HG02840 (cell line): ENCODE results near the gene VDAC2.
"Not testable (repeated sequence)": the region's sequence is repeated elsewhere in the genome, so short reads cannot be mapped to it uniquely, and the experiment has no call there.

ENCODE experiments used
- ATAC-seq: cut with Tn5 transposase; IDR thresholded peaks from one replicate; pipeline ENCODE4 v1.9.1; 2021; ENCODE audit warnings: mild to moderate bottlenecking, moderate library complexity, moderate number of reproducible peaks; ENCODE audit not compliant: unreplicated experiment, low FRiP score

The VDAC2 gene

GRCh38 chr10:75197906-75198305 lies 12.7 kb upstream of the VDAC2 start:
- no peak for ATAC-seq

- ATAC-seq, result not testable (repeated sequence)
Measured at GRCh38 chr10:75199949-75200348, 10.6 kb upstream of the VDAC2 start.

GRCh38 chr10:75201793-75202307 lies 8.7 kb upstream of the VDAC2 start:
- ATAC-seq, result no peak

- no peak for ATAC-seq
Measured at GRCh38 chr10:75202321-75203045, 8.1 kb upstream of the VDAC2 start.

- ATAC-seq, result not testable (repeated sequence)
Measured at GRCh38 chr10:75203046-75203620, 7.5 kb upstream of the VDAC2 start.

GRCh38 chr10:75203724-75204123 lies 6.9 kb upstream of the VDAC2 start:
- no peak for ATAC-seq

- no peak for ATAC-seq
Measured at GRCh38 chr10:75205908-75206307, 4.7 kb upstream of the VDAC2 start.

GRCh38 chr10:75206638-75207037 lies 4.0 kb upstream of the VDAC2 start:
- not testable (repeated sequence) for ATAC-seq

- no peak for ATAC-seq
Measured at GRCh38 chr10:75207079-75207856, 3.3 kb upstream of the VDAC2 start.

- no peak for ATAC-seq
Measured at GRCh38 chr10:75207857-75208144, 2.8 kb upstream of the VDAC2 start.

GRCh38 chr10:75208181-75208580 lies 2.4 kb upstream of the VDAC2 start:
- ATAC-seq, result no peak

- ATAC-seq, result peak; percentile 2
Measured at GRCh38 chr10:75209086-75209920, 1.3 kb upstream of the VDAC2 start.

GRCh38 chr10:75209921-75210281 lies 695 bp upstream of the VDAC2 start:
- peak; percentile 55 for ATAC-seq

- no peak for ATAC-seq
Measured at GRCh38 chr10:75211007-75211691, 553 bp downstream of the VDAC2 start.

- no peak for ATAC-seq
Measured at GRCh38 chr10:75212343-75212742, 1.7 kb downstream of the VDAC2 start.

GRCh38 chr10:75220274-75220673 lies 9.7 kb downstream of the VDAC2 start:
- ATAC-seq, result no peak

GRCh38 chr10:75221492-75221891 lies 10.9 kb downstream of the VDAC2 start:
- not testable (repeated sequence) for ATAC-seq

- no peak for ATAC-seq
Measured at GRCh38 chr10:75223507-75223906, 12.9 kb downstream of the VDAC2 start.

GRCh38 chr10:75226095-75226494 lies 15.5 kb downstream of the VDAC2 start:
- ATAC-seq, result no peak

- no peak for ATAC-seq
Measured at GRCh38 chr10:75226656-75227055, 16.1 kb downstream of the VDAC2 start.
